Endodermal cell (in vitro differentiated cells): ENCODE results near the gene SCGB1D1. TPM values are rescaled to one million over a fixed set of nuclear protein-coding genes. Genes with fewer than 3 reads are reported as not detected.

Source experiments
- DNase-seq: peaks from one replicate; pipeline ENCODE4 v3.0.0-alpha.2; 2017
- H3K27ac ChIP-seq: 2 replicates; pipeline ENCODE4 v1.5.1; 2013; ENCODE audit warnings: mild to moderate bottlenecking, low read depth, low read length, moderate library complexity
- H3K27me3 ChIP-seq: 2 replicates; pipeline ENCODE4 v1.6.1; 2013; ENCODE audit warnings: mild to moderate bottlenecking, low read length, moderate library complexity; ENCODE audit not compliant: insufficient read depth, control insufficient read depth, poor library complexity, severe bottlenecking
- H3K36me3 ChIP-seq: 2 replicates; pipeline ENCODE4 v1.7.0; 2013; ENCODE audit warnings: mild to moderate bottlenecking, low read length, moderate library complexity; ENCODE audit not compliant: control insufficient read depth, insufficient read depth
- H3K4me1 ChIP-seq: one replicate; pipeline ENCODE4 v1.7.0; 2013; ENCODE audit warnings: low read length; ENCODE audit not compliant: control insufficient read depth, insufficient read depth
- H3K4me3 ChIP-seq: 2 replicates; pipeline ENCODE4 v1.5.1; 2013; ENCODE audit warnings: mild to moderate bottlenecking, low read length, moderate library complexity
- H3K9ac ChIP-seq: 2 replicates; pipeline ENCODE4 v1.6.1; 2013; ENCODE audit warnings: mild to moderate bottlenecking, low read length, moderate library complexity; ENCODE audit not compliant: poor library complexity, severe bottlenecking; ENCODE audit errors: extremely low read depth
- H3K9me3 ChIP-seq: 2 replicates; pipeline ENCODE4 v1.6.1; 2013; ENCODE audit warnings: mild to moderate bottlenecking, low read length, moderate library complexity; ENCODE audit not compliant: control insufficient read depth
- H3K27ac Mint-ChIP-seq: 2 replicates; pipeline ENCODE4 v1.8.0; 2020; ENCODE audit warnings: mixed read lengths
- H3K27me3 Mint-ChIP-seq: 2 replicates; pipeline ENCODE4 v1.8.0; 2021; ENCODE audit warnings: mild to moderate bottlenecking, mixed read lengths; ENCODE audit not compliant: insufficient read depth
- H3K36me3 Mint-ChIP-seq: 2 replicates; pipeline ENCODE4 v1.8.0; 2020; ENCODE audit warnings: low read depth, mixed read lengths
- H3K4me1 Mint-ChIP-seq: 2 replicates; pipeline ENCODE4 v1.8.0; 2020; ENCODE audit warnings: mixed read lengths
- H3K4me3 Mint-ChIP-seq: 2 replicates; pipeline ENCODE4 v1.8.0; 2020; ENCODE audit warnings: mild to moderate bottlenecking, moderate library complexity, mixed read lengths
- H3K9me3 Mint-ChIP-seq: 2 replicates; pipeline ENCODE4 v1.8.0; 2020; ENCODE audit warnings: mild to moderate bottlenecking, mixed read lengths
- CTCF ChIP-seq: fragments of 200-600 bp; sonication (generic); conservative IDR thresholded peaks from 2 replicates; pipeline ENCODE4 v1.5.0; 2021; ENCODE audit warnings: antibody characterized with exemption, mild to moderate bottlenecking
- WGBS, 2 experiments: methylation state at CpG; one replicate each; pipeline versions ENCODE4 v1.1.5 to v1.1.7; 2013; ENCODE audit warnings: missing lambda C conversion rate in 2 of 2, mixed read lengths in 1 of 2; ENCODE audit not compliant: insufficient coverage in 1 of 2, insufficient read length in 1 of 2; 5-methylcytosine and 5-hydroxymethylcytosine counted together
- long read RNA-seq, 4 experiments: library from polyadenylated mRNA in 2 of 4; library from RNA in 1 of 4; library from capped mRNA in 1 of 4; stranded (forward) in 3 of 4; unstranded in 1 of 4; transcript quantifications; one replicate each; pipeline ENCODE4 v2.0.0, GENCODE V29; 2020 to 2021; ENCODE audit warnings: inconsistent platforms in 1 of 4
- polyA plus RNA-seq, 2 experiments: library from polyadenylated mRNA; stranded (reverse); fragments of 50-300 nt; gene quantifications; one replicate each; pipeline ENCODE4 v1.2.3, GENCODE V29; 2013
- total RNA-seq, 2 donors: library from RNA; stranded (reverse); fragmentation: NEBNext Ultra II Directional in 1 of 2; extraction: Animal tissue kit (Norgen Biotek cat#: 25700) in 1 of 2; gene quantifications; 2 replicates in 1 of 2; 3 replicates in 1 of 2; pipeline ENCODE4 v1.2.1, GENCODE V29; 2021

SCGB1D1 gene, protein sequence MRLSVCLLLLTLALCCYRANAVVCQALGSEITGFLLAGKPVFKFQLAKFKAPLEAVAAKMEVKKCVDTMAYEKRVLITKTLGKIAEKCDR
- total RNA-seq = not detected
- not detected for polyA plus RNA-seq (2013, experiment 1 of 2)
- polyA plus RNA-seq (2013, experiment 2 of 2) = not detected
- long read RNA-seq, experiment 1 = 0 reads
- long read RNA-seq, experiment 2 = 0 reads
- long read RNA-seq, experiment 3 = 0 reads
- long read RNA-seq, experiment 4 = 0 reads

DNA sequence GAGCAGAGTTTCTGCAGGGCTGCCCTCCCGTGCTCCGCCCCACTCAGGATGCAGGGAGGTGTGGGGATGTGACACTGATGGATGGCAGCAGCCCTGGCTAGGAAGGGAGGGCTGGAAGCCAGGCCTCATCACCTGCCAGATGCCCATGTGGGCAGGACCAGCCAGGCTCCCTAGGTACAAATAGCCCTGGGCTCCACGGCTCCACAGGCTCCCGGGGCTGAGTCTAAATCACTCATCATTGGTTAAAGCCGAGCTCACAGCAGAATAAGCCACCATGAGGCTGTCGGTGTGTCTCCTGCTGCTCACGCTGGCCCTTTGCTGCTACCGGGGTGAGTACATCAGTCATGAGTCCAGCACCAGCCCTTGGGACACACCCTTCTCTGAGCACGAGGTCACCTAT is at the start of gene SCGB1D1:
SCGB1D1 (plus strand) TSS at position 206 of the 400 bp plus-strand sequence; CDS start at position 275, 69 bp downstream.
- no peak for TF ChIP-seq CTCF
- no peaks in the 10 kb centered on the region for H3K36me3 Mint-ChIP-seq
- H3K4me1 ChIP-seq = no peaks in the 10 kb centered on the region
- DNase-seq = peak; percentile 28
- WGBS, 2 experiments = 81 to 84% methylated on average over 4 to 9 of the region's 9 CpGs
- H3K27me3 Mint-ChIP-seq = peaks cover 4% of the 10 kb centered on the region
- no peak within 1 kb of the TSS for H3K4me3 Mint-ChIP-seq
- H3K27ac ChIP-seq = no peak within 1 kb of the TSS
- no peaks in the 10 kb centered on the region for H3K36me3 ChIP-seq
- H3K4me1 Mint-ChIP-seq = peaks cover 3% of the 10 kb centered on the region
- no peaks in the 10 kb centered on the region for H3K9me3 Mint-ChIP-seq
- H3K9me3 ChIP-seq = no peaks in the 10 kb centered on the region
- peaks cover 12% of the 10 kb centered on the region for H3K27me3 ChIP-seq
- H3K27ac Mint-ChIP-seq = no peak within 1 kb of the TSS
- H3K9ac ChIP-seq = no peak within 1 kb of the TSS
- H3K4me3 ChIP-seq = no peak within 1 kb of the TSS

GRCh38 chr11:62140304-62141110 is 49.5 kb upstream of the SCGB1D1 start:
- H3K9me3 ChIP-seq = no peaks in the 10 kb centered on the region
- TF ChIP-seq CTCF = no peak
- H3K4me1 Mint-ChIP-seq = no peaks in the 10 kb centered on the region
- no peak overlapping the region for H3K27ac Mint-ChIP-seq
- H3K36me3 Mint-ChIP-seq = peaks cover 41% of the 10 kb centered on the region
- no peaks in the 10 kb centered on the region for H3K9me3 Mint-ChIP-seq
- H3K4me3 ChIP-seq = no peak overlapping the region
- WGBS, 2 experiments = 97 to 98% methylated on average over 11 to 24 of the region's 24 CpGs
- no peaks in the 10 kb centered on the region for H3K27me3 ChIP-seq
- no peak overlapping the region for H3K9ac ChIP-seq
- H3K4me3 Mint-ChIP-seq = no peak overlapping the region
- DNase-seq = no peak
- no peaks in the 10 kb centered on the region for H3K4me1 ChIP-seq
- H3K27ac ChIP-seq = no peak overlapping the region
- H3K36me3 ChIP-seq = peaks cover 51% of the 10 kb centered on the region
- no peaks in the 10 kb centered on the region for H3K27me3 Mint-ChIP-seq

GRCh38 chr11:62141111-62142042 is 48.6 kb upstream of the SCGB1D1 start:
- Mint-ChIP-seq H3K9me3 (no peaks in the 10 kb centered on the region), H3K36me3 (peaks cover 40% of the 10 kb centered on the region), H3K27me3 (no peaks in the 10 kb centered on the region), H3K27ac (no peak overlapping the region), H3K4me3 (no peak overlapping the region), H3K4me1 (no peaks in the 10 kb centered on the region)
- H3K4me3 ChIP-seq = no peak overlapping the region
- 91 to 94% methylated on average over 13 to 22 of the region's 22 CpGs for WGBS, 2 experiments
- H3K9me3 ChIP-seq = no peaks in the 10 kb centered on the region
- no peaks in the 10 kb centered on the region for H3K27me3 ChIP-seq
- peak; percentile 31 for DNase-seq
- TF ChIP-seq CTCF = no peak
- H3K27ac ChIP-seq = no peak overlapping the region
- H3K4me1 ChIP-seq = no peaks in the 10 kb centered on the region
- peaks cover 59% of the 10 kb centered on the region for H3K36me3 ChIP-seq
- H3K9ac ChIP-seq = no peak overlapping the region
